IPS DF 6.9 (cell line): Measurements from ENCODE around the gene COQ8A.
"Not testable (repeated sequence)": the region's sequence is repeated elsewhere in the genome, so short reads cannot be mapped to it uniquely, and the experiment has no call there.

Experiments
- DNase-seq: peaks from one replicate; pipeline ENCODE4 v3.0.0-alpha.2; 2013; ENCODE audit warnings: low read depth, low spot score
- H3K27ac ChIP-seq: one replicate; pipeline ENCODE4 v1.5.1; 2013; ENCODE audit warnings: low read length, control low read depth
- H3K27me3 ChIP-seq: 2 replicates; pipeline ENCODE4 v1.6.1; 2013; ENCODE audit warnings: mild to moderate bottlenecking, low read length; ENCODE audit not compliant: control insufficient read depth, insufficient read depth
- H3K36me3 ChIP-seq: 2 replicates; pipeline ENCODE4 v1.6.1; 2013; ENCODE audit warnings: low read length; ENCODE audit not compliant: control insufficient read depth, insufficient read depth
- H3K4me1 ChIP-seq: 2 replicates; pipeline ENCODE4 v1.6.1; 2013; ENCODE audit warnings: low read length; ENCODE audit not compliant: control insufficient read depth, insufficient read depth
- H3K4me3 ChIP-seq: 2 replicates; pipeline ENCODE4 v1.5.1; 2013; ENCODE audit warnings: mild to moderate bottlenecking, low read length
- H3K9me3 ChIP-seq: 2 replicates; pipeline ENCODE4 v1.6.1; 2013; ENCODE audit warnings: low read length, inconsistent platforms; ENCODE audit not compliant: control insufficient read depth, insufficient read depth
- WGBS: extraction: QIAGEN DNeasy Blood & Tissue Kit; methylation state at CpG from one replicate; pipeline ENCODE4 v1.1.7; 2013; ENCODE audit warnings: mixed read lengths, missing lambda C conversion rate; ENCODE audit not compliant: insufficient read length, insufficient coverage; 5-methylcytosine and 5-hydroxymethylcytosine counted together

The COQ8A gene

GRCh38 chr1:226951286-226952117, 11.4 kb downstream of the COQ8A start:
- no peak overlapping the region for H3K4me3 ChIP-seq
- H3K36me3 ChIP-seq = no peaks in the 10 kb centered on the region; the same call in 1 of the 2 replicates
- no CpG with 5 or more reads among the region's 12 CpGs for WGBS

GRCh38 chr1:226952118-226952441, 12.0 kb downstream of the COQ8A start:
- Histone ChIP-seq H3K9me3 (no peaks in the 10 kb centered on the region), H3K27me3 (no peaks in the 10 kb centered on the region), H3K4me3 (no peak overlapping the region), H3K36me3 (no peaks in the 10 kb centered on the region; the same call in 1 of the 2 replicates), H3K27ac (no peak overlapping the region), H3K4me1 (peaks cover 4% of the 10 kb centered on the region; the same call in 1 of the 2 replicates)
- no peak for DNase-seq
- WGBS = no CpG with 5 or more reads among the region's 3 CpGs

More at GRCh38 chr1:226951286-226952117, 11.4 kb downstream of the COQ8A start:
- H3K27me3 ChIP-seq = no peaks in the 10 kb centered on the region
- H3K9me3 ChIP-seq = no peaks in the 10 kb centered on the region
- peaks cover 4% of the 10 kb centered on the region; the same call in 1 of the 2 replicates for H3K4me1 ChIP-seq
- H3K27ac ChIP-seq = no peak overlapping the region
- DNase-seq = no peak

GRCh38 chr1:226953175-226953800, 13.2 kb downstream of the COQ8A start:
- WGBS = no CpG with 5 or more reads among the region's 11 CpGs

GRCh38 chr1:226954337-226954736, 14.2 kb downstream of the COQ8A start:
- WGBS = no CpG with 5 or more reads among the region's 6 CpGs

More at GRCh38 chr1:226953175-226953800, 13.2 kb downstream of the COQ8A start:
- Histone ChIP-seq H3K27ac (no peak overlapping the region), H3K4me3 (no peak overlapping the region), H3K9me3 (no peaks in the 10 kb centered on the region), H3K27me3 (no peaks in the 10 kb centered on the region), H3K36me3 (no peaks in the 10 kb centered on the region; the same call in 1 of the 2 replicates), H3K4me1 (peaks cover 4% of the 10 kb centered on the region; the same call in 1 of the 2 replicates)
- DNase-seq = no peak

GRCh38 chr1:226954777-226955176, 14.7 kb downstream of the COQ8A start:
- Histone ChIP-seq H3K27me3 (no peaks in the 10 kb centered on the region), H3K9me3 (no peaks in the 10 kb centered on the region), H3K27ac (no peak overlapping the region), H3K36me3 (no peaks in the 10 kb centered on the region; the same call in 1 of the 2 replicates), H3K4me3 (no peak overlapping the region), H3K4me1 (peaks cover 4% of the 10 kb centered on the region; the same call in 1 of the 2 replicates)
- no CpG with 5 or more reads among the region's 4 CpGs for WGBS
- DNase-seq = no peak

More at GRCh38 chr1:226954337-226954736, 14.2 kb downstream of the COQ8A start:
- Histone ChIP-seq H3K36me3 (no peaks in the 10 kb centered on the region; the same call in 1 of the 2 replicates), H3K4me3 (no peak overlapping the region), H3K4me1 (peaks cover 4% of the 10 kb centered on the region; the same call in 1 of the 2 replicates), H3K9me3 (no peaks in the 10 kb centered on the region), H3K27ac (no peak overlapping the region), H3K27me3 (no peaks in the 10 kb centered on the region)
- no peak for DNase-seq

GRCh38 chr1:226955857-226956256, 15.8 kb downstream of the COQ8A start:
- H3K9me3 ChIP-seq, H3K36me3 ChIP-seq, H3K27me3 ChIP-seq, H3K4me1 ChIP-seq, DNase-seq, H3K4me3 ChIP-seq, H3K27ac ChIP-seq: not testable (repeated sequence)
- WGBS = no CpG with 5 or more reads among the region's 2 CpGs

DNA sequence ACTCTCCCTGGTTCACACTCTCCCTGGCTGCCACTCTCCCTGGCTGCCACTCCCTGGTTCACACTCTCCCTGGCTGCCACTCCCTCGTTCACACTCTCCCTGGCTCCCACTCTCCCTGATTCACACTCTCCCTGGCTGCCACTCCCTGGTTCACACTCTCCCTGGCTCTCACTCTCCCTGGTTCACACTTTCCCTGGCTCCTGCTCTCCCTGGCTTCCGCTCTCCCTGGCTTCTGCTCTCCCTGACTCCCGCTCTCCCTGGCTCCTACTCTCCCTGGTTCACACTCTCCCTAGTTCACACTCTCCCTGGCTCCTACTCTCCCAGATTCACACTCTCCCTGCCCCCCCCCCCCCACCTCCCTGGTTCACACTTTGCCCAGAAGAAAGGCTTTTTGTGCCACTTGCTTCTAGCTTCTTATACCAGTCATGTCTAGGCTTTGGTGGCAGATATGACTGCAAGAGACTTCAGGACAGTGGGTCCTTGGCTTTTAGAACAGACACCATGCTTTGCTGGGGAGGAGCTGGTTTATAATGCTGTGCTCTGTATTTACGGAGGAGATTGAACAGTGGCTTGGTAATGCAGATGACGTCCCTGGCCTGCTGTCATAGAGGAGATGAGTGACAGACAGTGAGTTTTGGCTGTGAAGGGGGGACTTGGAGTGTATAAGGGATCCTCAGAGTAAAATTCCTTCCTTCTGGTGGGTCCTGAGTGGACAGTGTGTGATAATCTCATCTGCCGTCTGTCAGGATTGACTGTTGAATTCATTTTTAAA, 17.0 kb downstream of the COQ8A start:
- Histone ChIP-seq H3K27ac (no peak overlapping the region), H3K27me3 (no peaks in the 10 kb centered on the region), H3K4me1 (peaks cover 1% of the 10 kb centered on the region; the same call in 1 of the 2 replicates), H3K4me3 (no peak overlapping the region), H3K36me3 (no peaks in the 10 kb centered on the region), H3K9me3 (no peaks in the 10 kb centered on the region)
- no CpG with 5 or more reads among the region's 6 CpGs for WGBS
- DNase-seq = no peak

- Histone ChIP-seq H3K9me3 (no peaks in the 10 kb centered on the region), H3K36me3 (no peaks in the 10 kb centered on the region), H3K4me1 (peaks cover 1% of the 10 kb centered on the region; the same call in 1 of the 2 replicates), H3K27me3 (no peaks in the 10 kb centered on the region), H3K27ac (no peak overlapping the region), H3K4me3 (no peak overlapping the region)
- no CpG with 5 or more reads among the region's 11 CpGs for WGBS
- DNase-seq = no peak
These were observed 17.6 kb downstream of the COQ8A start for GRCh38 chr1:226957714-226958113.

DNA sequence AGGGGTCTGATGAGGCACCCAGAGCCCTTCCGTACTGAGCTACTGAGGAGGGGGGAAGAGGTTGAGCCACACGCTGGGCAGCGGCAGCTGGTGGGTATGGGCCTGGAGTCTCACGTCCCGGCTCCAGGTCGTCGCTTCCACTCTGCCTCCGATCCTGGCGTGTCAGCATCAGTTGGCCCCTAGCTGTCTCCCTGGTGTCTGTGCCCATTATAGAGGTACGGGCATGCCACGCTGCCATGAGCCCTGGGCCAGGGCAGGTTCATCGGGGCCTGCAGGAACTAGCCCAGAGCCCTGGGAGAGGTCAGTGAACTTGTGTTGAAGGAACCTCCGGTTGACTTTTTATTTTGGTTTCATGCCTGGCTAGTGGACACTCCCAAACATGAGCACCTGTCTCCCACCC, 18.2 kb downstream of the COQ8A start:
- Histone ChIP-seq H3K27ac (no peak overlapping the region), H3K9me3 (no peaks in the 10 kb centered on the region), H3K4me3 (no peak overlapping the region), H3K36me3 (no peaks in the 10 kb centered on the region), H3K27me3 (no peaks in the 10 kb centered on the region), H3K4me1 (peaks cover 1% of the 10 kb centered on the region; the same call in 1 of the 2 replicates)
- no peak for DNase-seq
- WGBS = no CpG with 5 or more reads among the region's 13 CpGs

DNA sequence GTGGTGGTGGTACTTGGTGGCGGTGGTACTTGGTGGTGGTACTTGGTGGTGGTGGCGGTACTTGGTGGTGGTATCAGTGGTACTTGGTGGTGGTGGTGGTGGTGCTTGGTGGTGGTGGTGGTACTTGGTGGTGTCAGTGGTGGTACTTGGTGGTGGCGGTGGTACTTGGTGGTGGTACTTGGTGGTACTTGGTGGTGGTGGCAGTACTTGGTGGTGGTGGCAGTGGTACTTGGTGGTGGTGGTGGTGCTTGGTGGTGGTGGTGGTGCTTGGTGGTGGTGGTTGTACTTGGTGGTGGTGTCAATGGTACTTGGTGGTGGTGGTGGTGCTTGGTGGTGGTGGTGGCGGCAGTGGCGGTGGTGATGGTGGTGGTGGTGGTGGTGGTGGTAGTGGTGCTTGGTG, 20.2 kb downstream of the COQ8A start:
- Histone ChIP-seq H3K27me3 (no peaks in the 10 kb centered on the region), H3K4me3 (no peak overlapping the region), H3K9me3 (no peaks in the 10 kb centered on the region), H3K4me1 (no peaks in the 10 kb centered on the region), H3K36me3 (no peaks in the 10 kb centered on the region), H3K27ac (no peak overlapping the region)
- no CpG with 5 or more reads among the region's 5 CpGs for WGBS
- DNase-seq = no peak
